Tibial nerve (tissue), 4 donors: ENCODE data around the gene PDE3B. TPM values are rescaled to one million over a fixed set of nuclear protein-coding genes. Genes with fewer than 3 reads are reported as not detected.
"Not testable (repeated sequence)": the region's sequence is repeated elsewhere in the genome, so short reads cannot be mapped to it uniquely, and the experiment has no call there.

ENCODE experiments used
- DNase-seq, 2 donors: peaks; one replicate each; pipeline ENCODE4 v3.0.0-alpha.2; 2019; ENCODE audit warnings: low spot score in 2 of 2
- H3K27ac ChIP-seq, 4 donors: fragments of 200-600 bp; sonication (generic) in 3 of 4; one replicate each; pipeline ENCODE4 v1.5.1; 2017 to 2019; ENCODE audit warnings: mild to moderate bottlenecking in 1 of 4
- H3K27me3 ChIP-seq, 2 donors: fragments of 200-600 bp; sonication (generic) in 1 of 2; one replicate each; pipeline versions ENCODE4 v1.5.1 to v1.6.0; 2017 to 2019
- H3K36me3 ChIP-seq, 3 donors: fragments of 200-600 bp; sonication (generic); one replicate each; pipeline ENCODE4 v1.5.1; 2018 to 2019
- H3K4me1 ChIP-seq, 4 donors: fragments of 200-600 bp; sonication (generic) in 3 of 4; one replicate each; pipeline ENCODE4 v1.5.1; 2017 to 2019
- H3K4me3 ChIP-seq, 4 donors: fragments of 200-600 bp; sonication (generic) in 3 of 4; one replicate each; pipeline ENCODE4 v1.5.1; 2017 to 2019; ENCODE audit warnings: mild to moderate bottlenecking in 1 of 4, moderate library complexity in 1 of 4
- H3K9me3 ChIP-seq, 4 donors: fragments of 200-600 bp; sonication (generic) in 3 of 4; one replicate each; pipeline ENCODE4 v1.5.1; 2017 to 2019
- CTCF ChIP-seq, 5 experiments: fragments of 200-600 bp in 3 of 5; fragments of 450-650 bp in 2 of 5; sonication (generic) in 3 of 5; IDR thresholded peaks; one replicate each; pipeline ENCODE4 v1.5.1; 2016 to 2019; ENCODE audit warnings: antibody characterized with exemption in 5 of 5, mild to moderate bottlenecking in 3 of 5, moderate library complexity in 2 of 5
- EP300 ChIP-seq, 2 donors: sonication (generic); formaldehyde crosslinking; IDR thresholded peaks; one replicate each; pipeline ENCODE4 v1.6.1; 2017; ENCODE audit warnings: antibody characterized with exemption in 2 of 2, mild to moderate bottlenecking in 1 of 2
- POLR2A ChIP-seq, 2 donors: fragments of 450-650 bp; IDR thresholded peaks; one replicate each; pipeline ENCODE4 v1.6.1; 2017; ENCODE audit warnings: antibody characterized with exemption in 2 of 2, mild to moderate bottlenecking in 2 of 2, moderate library complexity in 2 of 2
- WGBS, 2 donors: methylation state at CpG; one replicate each; pipeline ENCODE4 v1.1.5; 2018; 5-methylcytosine and 5-hydroxymethylcytosine counted together
- total RNA-seq, 4 donors: library from RNA; depleted of rRNA; stranded (reverse); fragments of >200 nt; gene quantifications; one replicate each; pipeline ENCODE4 v1.1.0, GENCODE V29; 2016

Gene PDE3B
- total RNA-seq, 4 donors from 2014 or later = 15.3 to 39.9 (median 26.4) TPM

- no peaks in the 10 kb centered on the region for H3K36me3 ChIP-seq
- TF ChIP-seq CTCF (IDR thresholded peaks at IDR 0.05) (no peak), EP300 (IDR thresholded peaks at IDR 0.05) (no peak), POLR2A (IDR thresholded peaks at IDR 0.05) (no peak)
- no peaks in the 10 kb centered on the region for H3K4me1 ChIP-seq
- no peaks in the 10 kb centered on the region for H3K9me3 ChIP-seq
- no peaks in the 10 kb centered on the region for H3K27me3 ChIP-seq
- no peak for DNase-seq
- H3K4me3 ChIP-seq = no peak overlapping the region
- no peak overlapping the region for H3K27ac ChIP-seq
Observed at GRCh38 chr11:14751975-14752407, 108.4 kb downstream of the PDE3B start.

- Histone ChIP-seq H3K36me3 (no peaks in the 10 kb centered on the region), H3K9me3 (no peaks in the 10 kb centered on the region), H3K4me3 (no peak overlapping the region), H3K27ac (no peak overlapping the region), H3K4me1 (no peaks in the 10 kb centered on the region), H3K27me3 (no peaks in the 10 kb centered on the region)
- 91 to 93% methylated on average over 3 of the region's 3 CpGs for WGBS, 2 donors
- DNase-seq = no peak
- TF ChIP-seq CTCF (IDR thresholded peaks at IDR 0.05) = no peak
- no peak for TF ChIP-seq EP300 (IDR thresholded peaks at IDR 0.05)
- no peak for TF ChIP-seq POLR2A (IDR thresholded peaks at IDR 0.05)
Observed at GRCh38 chr11:14755140-14755539, 111.5 kb downstream of the PDE3B start.

- 82 to 87% methylated on average over 4 of the region's 4 CpGs for WGBS, 2 donors
- H3K27me3 ChIP-seq = no peaks in the 10 kb centered on the region
- no peaks in the 10 kb centered on the region for H3K4me1 ChIP-seq
- no peaks in the 10 kb centered on the region for H3K9me3 ChIP-seq
- H3K36me3 ChIP-seq = no peaks in the 10 kb centered on the region
- TF ChIP-seq EP300 (IDR thresholded peaks at IDR 0.05) (no peak), CTCF (IDR thresholded peaks at IDR 0.05) (no peak), POLR2A (IDR thresholded peaks at IDR 0.05) (no peak)
- no peak for DNase-seq
- H3K4me3 ChIP-seq = no peak overlapping the region
- H3K27ac ChIP-seq = no peak overlapping the region
Observed at GRCh38 chr11:14756349-14756748, 112.7 kb downstream of the PDE3B start.

- not testable (repeated sequence) for H3K4me1 ChIP-seq, H3K36me3 ChIP-seq, H3K27ac ChIP-seq, DNase-seq, H3K4me3 ChIP-seq, H3K27me3 ChIP-seq, H3K9me3 ChIP-seq
- WGBS, 2 donors = 82 to 88% methylated on average over 9 of the region's 9 CpGs
Observed at GRCh38 chr11:14759300-14760012, 115.9 kb downstream of the PDE3B start.

- H3K27me3 ChIP-seq = no peaks in the 10 kb centered on the region
- no peaks in the 10 kb centered on the region for H3K9me3 ChIP-seq
- no peak overlapping the region for H3K4me3 ChIP-seq
- no peaks in the 10 kb centered on the region for H3K36me3 ChIP-seq
- H3K4me1 ChIP-seq = no peaks in the 10 kb centered on the region
- no peak overlapping the region for H3K27ac ChIP-seq
- TF ChIP-seq POLR2A (IDR thresholded peaks at IDR 0.05) = no peak
- no peak for TF ChIP-seq CTCF (IDR thresholded peaks at IDR 0.05)
- TF ChIP-seq EP300 (IDR thresholded peaks at IDR 0.05) = no peak
- 97 to 100% methylated on average over 1 of the region's 1 CpG for WGBS, 2 donors
- DNase-seq = no peak
Observed at GRCh38 chr11:14764179-14764578, 120.6 kb downstream of the PDE3B start.
